Spleen (tissue), 3 donors: ENCODE data around the gene ACKR2.

Source experiments
- POLR2A ChIP-seq, 3 donors: fragments of 450-650 bp; IDR thresholded peaks; one replicate each; pipeline ENCODE4 v1.5.1; 2017; ENCODE audit warnings: antibody characterized with exemption in 3 of 3, mild to moderate bottlenecking in 1 of 3
- POLR2AphosphoS5 ChIP-seq, 3 donors: sonication (generic); formaldehyde crosslinking; IDR thresholded peaks; one replicate each; pipeline ENCODE4 v1.5.1; 2017; ENCODE audit warnings: antibody characterized with exemption in 3 of 3

DNA sequence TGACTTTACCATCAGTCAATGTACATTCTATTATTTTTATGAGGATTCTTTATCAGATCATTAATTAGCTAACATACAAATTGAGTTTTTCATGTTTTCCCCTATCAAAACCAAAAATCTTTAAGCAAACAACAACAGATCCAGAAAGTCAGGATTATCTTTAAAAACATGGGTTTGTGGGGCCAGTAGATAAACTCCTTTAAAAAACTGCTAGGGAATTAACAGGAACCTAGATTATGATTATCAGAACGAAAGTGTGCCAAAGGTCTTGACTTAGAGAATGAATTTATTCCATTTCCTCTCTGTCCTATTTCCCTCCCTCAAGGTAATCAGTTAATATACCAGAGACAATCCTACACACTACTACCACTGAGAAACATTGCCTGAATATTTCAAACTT lies 23.0 kb upstream of the ACKR2 start:
- TF ChIP-seq POLR2AphosphoS5 (IDR thresholded peaks at IDR 0.05), result no peak
- TF ChIP-seq POLR2A (IDR thresholded peaks at IDR 0.05), result no peak
